Choroid plexus epithelial cell (primary cell): ENCODE results near the gene FAHD2B.
"Not testable (repeated sequence)": the region's sequence is repeated elsewhere in the genome, so short reads cannot be mapped to it uniquely, and the experiment has no call there.

Experiments used
- DNase-seq: peaks from one replicate; pipeline ENCODE4 v3.0.0-alpha.2; 2010; ENCODE audit warnings: low read depth
- H3K4me3 ChIP-seq: 2 replicates; pipeline ENCODE4 v1.5.1; 2011; ENCODE audit warnings: low read depth, mild to moderate bottlenecking, control low read depth, low read length, moderate library complexity
- TF ChIP-seq, protein P1 (sequence below): conservative IDR thresholded peaks from 2 replicates; pipeline ENCODE4 v1.5.1; 2011; ENCODE audit warnings: low read depth, mild to moderate bottlenecking, control low read depth, inconsistent platforms, low read length, moderate library complexity

The FAHD2B gene, protein sequence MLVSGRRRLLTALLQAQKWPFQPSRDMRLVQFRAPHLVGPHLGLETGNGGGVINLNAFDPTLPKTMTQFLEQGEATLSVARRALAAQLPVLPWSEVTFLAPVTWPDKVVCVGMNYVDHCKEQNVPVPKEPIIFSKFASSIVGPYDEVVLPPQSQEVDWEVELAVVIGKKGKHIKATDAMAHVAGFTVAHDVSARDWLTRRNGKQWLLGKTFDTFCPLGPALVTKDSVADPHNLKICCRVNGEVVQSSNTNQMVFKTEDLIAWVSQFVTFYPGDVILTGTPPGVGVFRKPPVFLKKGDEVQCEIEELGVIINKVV

DNA sequence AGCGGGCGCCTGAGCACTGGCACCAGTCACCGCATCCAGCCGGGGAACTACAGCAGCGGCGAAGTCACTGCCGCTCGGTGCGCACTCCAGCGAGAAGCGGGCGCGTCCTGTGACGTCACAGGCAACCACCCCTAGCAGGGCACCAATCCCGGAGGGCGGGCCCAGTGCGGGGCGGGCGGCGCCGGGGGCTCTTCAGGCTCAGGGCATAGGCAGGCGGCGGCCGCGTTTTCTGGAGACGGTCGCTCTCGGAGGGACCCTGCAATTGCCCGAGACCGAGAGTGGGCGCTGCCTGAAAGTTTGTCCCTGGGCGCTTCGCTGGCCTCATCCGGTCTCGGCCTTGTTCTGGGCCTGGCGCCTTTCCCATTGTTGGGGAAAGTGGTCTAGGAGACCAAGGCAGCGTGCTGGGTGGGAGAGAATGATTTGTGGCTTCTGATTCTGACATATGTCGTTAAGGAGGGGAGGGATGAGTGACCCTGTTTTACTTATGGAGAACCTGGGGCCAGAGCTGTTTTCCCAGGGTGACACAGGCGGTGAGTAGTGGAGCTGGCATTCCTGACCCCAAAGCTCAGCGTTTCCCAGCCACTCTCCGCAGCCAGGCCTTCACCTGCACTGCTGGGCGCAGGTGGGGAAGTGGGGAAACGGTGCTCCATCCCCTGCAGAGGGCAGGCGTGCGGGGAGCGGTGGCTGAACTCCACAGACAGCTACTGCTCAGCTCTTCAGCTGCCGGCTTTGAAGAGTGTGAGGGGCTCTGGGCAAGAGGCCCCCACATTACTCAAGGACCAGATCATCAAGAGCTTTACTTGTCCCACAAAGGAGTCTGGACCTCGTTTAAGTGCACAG is at the start of gene FAHD2B:
Gene FAHD2B (minus strand): TSS at position 111 of the 840 bp plus-strand sequence. CDS start 3,176 bp downstream, outside the sequence.
- H3K4me3 ChIP-seq: peak within 1 kb of the TSS; percentile 47

DNA sequence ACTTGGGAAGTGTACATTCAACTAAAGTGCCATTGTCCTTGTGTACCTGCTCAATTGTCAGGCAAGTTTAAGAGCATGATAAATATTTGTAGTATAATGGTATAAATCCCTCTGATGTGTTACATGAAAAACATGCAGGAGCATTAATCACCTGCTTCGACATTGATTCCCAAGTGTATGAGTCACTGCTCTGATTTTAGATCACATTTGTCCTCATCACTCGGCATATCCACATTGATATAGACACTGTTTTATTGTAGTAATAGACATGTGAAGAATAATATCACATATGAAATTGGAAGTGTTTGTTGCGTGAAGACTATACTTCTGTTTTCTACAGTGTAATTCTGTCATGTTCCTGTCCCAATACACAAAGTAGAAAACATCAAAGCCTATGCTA is 49.3 kb upstream of the FAHD2B start:
- not testable (repeated sequence) for H3K4me3 ChIP-seq, DNase-seq

More for the DNA sequence above, at the start of gene FAHD2B:
- DNase-seq: peak; percentile 52

DNA sequence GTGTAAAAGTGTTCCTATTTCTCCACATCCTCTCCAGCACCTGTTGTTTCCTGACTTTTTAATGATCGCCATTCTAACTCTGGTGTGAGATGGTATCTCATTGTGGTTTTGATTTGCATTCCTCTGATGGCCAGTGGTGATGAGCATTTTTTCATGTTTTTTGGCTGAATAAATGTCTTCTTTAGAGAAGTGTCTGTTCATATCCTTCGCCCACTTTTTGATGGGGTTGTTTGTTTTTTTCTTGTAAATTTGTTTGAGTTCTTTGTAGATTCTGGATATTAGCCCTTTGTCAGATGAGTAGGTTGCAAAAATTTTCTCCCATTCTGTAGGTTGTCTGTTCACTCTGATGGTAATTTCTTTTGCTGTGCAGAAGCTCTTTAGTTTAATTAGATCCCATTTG is 34.4 kb upstream of the FAHD2B start:
- DNase-seq, H3K4me3 ChIP-seq: not testable (repeated sequence)

DNA sequence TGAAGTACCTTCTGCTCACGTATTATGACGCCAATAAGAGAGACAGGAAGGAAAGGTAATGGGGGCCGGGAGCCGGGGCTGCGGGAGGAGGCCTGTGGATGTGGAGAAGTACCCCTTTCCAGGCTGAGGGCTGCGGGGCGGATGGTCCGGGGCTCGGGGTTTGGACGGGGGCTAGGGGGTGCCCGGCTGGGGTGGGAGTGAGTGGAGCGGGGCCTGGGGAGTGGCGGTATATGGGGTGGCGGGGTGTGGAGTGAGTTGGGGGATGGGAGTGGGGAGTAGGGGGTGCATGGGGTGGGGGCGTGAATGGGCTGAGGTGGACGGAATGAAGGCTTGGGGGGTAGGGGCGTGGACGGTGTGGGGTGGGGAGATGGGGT is 19.2 kb upstream of the FAHD2B start:
- DNase-seq: not testable (repeated sequence)
- peak overlapping the region; percentile 73 for H3K4me3 ChIP-seq

DNA sequence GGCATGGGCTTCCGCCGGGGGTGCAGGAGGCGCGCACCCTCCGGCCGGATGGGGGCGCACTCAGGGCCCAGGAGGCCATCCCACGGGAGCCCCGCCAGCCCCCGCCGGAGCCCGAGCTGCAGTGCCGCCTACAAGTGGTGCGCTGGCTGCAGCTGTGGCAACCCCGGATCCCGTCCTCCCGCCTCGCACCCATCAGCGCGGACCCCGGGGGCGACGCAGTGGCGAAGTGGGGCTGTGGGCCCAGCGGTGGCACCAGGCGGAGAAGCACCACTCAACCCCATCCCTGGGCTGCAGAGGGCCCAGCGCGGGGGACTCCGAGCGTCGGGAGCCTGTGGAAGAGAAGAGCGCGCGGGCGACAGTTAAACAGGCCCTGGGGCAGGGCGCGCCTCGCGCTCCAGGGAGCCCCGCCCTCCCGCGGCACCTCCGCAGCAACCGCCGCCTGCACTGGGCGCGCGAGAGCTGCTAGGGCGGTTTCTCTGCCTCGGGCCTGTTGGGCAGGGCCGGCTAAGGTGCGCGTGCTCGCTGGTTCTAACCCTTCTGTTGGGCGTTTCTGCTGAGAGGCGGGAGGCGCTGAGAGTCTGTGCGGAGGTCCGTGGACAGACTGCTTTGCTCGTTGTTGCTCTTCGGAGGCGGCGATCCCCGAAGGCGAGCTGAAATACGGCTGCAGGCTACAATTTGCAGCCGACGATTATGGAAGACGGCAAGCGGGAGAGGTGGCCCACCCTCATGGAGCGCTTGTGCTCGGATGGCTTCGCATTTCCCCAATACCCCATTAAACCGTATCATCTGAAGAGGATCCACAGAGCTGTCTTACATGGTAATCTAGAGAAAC is 18.6 kb upstream of the FAHD2B start, which contains the start of gene ANKRD36:
Gene ANKRD36 (plus strand): TSS at position 104 of the 832 bp plus-strand sequence. CDS start 587 bp downstream, at position 691.
- peak within 1 kb of the TSS; percentile 73 for H3K4me3 ChIP-seq
- DNase-seq: peak; percentile 79
- TF ChIP-seq, protein P1, sequence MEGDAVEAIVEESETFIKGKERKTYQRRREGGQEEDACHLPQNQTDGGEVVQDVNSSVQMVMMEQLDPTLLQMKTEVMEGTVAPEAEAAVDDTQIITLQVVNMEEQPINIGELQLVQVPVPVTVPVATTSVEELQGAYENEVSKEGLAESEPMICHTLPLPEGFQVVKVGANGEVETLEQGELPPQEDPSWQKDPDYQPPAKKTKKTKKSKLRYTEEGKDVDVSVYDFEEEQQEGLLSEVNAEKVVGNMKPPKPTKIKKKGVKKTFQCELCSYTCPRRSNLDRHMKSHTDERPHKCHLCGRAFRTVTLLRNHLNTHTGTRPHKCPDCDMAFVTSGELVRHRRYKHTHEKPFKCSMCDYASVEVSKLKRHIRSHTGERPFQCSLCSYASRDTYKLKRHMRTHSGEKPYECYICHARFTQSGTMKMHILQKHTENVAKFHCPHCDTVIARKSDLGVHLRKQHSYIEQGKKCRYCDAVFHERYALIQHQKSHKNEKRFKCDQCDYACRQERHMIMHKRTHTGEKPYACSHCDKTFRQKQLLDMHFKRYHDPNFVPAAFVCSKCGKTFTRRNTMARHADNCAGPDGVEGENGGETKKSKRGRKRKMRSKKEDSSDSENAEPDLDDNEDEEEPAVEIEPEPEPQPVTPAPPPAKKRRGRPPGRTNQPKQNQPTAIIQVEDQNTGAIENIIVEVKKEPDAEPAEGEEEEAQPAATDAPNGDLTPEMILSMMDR: peak; percentile 33

DNA sequence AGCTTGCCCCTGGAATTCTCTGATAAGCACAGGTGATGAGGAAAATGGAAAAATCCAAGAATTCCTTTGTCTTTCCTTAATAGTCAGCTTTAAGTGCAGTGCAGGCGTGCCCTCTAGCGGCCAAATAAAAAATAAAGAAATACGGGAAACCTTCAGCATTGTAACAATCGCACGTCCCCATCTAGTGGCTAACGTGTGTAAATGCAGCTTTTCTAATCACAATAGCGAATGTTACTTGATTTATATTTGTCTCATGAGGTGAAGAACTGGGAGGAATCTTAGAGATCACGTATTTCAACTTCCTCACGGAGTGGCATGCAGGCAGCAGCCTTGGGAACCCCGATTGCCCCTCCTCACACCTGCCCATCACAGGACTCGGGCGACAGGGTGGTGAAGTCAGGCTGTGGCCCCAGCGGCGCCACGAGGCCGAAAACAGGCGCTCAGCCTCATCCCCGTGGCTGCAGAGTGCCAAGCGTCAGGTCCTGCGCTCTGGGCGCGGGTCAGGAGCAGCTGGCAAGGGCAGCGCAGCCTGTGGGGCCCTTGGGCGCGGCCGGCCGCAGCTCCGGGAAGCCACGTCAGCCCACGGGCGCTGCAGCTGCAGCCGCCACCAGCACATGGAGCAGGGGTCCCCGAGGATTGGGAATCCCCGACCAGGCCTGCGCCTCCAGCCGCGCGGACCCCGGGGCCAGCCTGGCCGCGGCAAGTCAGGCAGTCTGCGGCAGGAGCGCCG is 17.8 kb upstream of the FAHD2B start:
- TF ChIP-seq, protein P1: peak; percentile 67
- peak; percentile 57 for DNase-seq
- H3K4me3 ChIP-seq: peak overlapping the region; percentile 73

DNA sequence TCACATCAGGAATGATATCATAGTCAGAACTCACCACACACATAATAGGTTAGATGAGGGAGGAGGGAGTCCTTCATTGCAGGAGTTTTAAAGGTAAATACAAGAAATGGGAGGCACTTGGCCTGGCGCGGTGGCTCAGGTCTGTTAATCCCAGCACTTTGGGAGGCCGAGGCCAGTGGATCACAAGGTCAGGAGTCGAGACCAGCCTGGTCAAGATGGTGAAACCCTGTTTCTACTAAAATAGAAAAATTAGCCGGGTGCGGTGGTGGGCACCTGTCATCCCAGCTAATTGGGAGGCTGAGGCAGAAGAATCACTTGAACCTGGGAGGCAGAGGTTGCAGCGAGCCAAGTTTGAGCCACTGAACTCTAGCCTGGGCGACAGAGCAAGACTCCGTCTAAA is 16.6 kb upstream of the FAHD2B start:
- not testable (repeated sequence) for DNase-seq, H3K4me3 ChIP-seq

DNA sequence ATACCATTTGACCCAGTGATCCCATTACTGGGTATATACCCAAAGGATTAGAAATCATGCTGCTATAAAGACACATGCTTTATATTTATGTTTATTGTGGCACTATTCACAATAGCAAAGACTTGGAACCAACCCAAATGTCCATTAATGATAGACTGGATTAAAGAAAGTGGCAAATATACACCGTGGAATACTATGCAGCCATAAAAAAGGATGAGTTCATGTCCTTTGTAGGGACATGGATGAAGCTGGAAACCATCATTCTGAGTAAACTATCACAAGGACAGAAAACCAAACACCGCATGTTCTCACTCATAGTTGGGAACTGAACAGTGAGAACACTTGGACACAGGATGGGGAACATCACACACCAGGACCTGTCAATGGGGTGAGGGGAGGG is 12.2 kb upstream of the FAHD2B start:
- not testable (repeated sequence) for H3K4me3 ChIP-seq, DNase-seq

DNA sequence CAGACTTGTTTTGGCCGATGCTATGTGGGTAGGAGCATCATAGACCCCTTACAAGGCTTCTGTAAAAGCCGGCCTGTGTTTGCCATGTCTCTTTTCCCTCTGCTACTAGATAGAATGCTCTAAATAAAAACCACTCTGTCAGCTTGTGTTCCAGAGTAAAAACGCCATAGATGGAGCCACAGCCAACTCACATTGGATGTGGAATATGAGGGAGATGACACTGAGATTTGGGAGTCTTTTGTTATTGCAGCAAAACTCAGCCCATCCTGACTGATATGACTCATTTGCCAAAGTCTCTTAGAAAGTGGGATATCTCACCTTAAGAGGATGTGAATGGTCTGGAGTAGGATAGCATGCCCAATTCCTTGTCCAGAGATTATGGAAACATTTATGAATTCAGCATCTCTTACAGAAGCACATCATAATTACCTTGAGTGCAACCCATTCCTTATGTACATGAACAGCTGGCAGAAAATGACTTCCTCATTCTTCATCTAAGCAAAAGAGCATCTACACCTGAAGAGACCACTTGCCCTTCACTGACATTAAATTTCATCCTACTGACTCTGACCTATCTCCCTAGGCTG is 4.2 kb upstream of the FAHD2B start:
- H3K4me3 ChIP-seq, DNase-seq: not testable (repeated sequence)

DNA sequence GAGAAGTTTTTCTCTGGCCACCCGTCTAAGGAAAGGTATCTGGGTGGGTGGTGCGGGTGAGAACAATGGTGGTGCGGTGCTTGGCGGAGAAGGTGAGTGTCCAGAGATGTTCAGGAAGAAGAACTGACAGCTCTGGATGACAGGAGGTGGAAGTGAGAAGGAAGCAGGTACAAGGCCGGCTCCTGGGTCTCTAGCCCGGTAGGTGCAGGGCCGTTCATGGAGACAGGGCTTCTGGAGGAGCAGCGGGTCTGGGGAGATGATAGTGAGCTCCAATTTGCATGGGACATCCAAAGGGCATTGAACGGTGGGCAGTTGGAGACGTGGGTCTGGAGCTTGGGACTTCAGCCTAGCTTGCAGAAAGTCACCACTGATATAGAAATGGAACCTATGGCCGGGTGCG is 979 bp upstream of the FAHD2B start:
- TF ChIP-seq, protein P1: no peak
- no peak overlapping the region for H3K4me3 ChIP-seq

DNA sequence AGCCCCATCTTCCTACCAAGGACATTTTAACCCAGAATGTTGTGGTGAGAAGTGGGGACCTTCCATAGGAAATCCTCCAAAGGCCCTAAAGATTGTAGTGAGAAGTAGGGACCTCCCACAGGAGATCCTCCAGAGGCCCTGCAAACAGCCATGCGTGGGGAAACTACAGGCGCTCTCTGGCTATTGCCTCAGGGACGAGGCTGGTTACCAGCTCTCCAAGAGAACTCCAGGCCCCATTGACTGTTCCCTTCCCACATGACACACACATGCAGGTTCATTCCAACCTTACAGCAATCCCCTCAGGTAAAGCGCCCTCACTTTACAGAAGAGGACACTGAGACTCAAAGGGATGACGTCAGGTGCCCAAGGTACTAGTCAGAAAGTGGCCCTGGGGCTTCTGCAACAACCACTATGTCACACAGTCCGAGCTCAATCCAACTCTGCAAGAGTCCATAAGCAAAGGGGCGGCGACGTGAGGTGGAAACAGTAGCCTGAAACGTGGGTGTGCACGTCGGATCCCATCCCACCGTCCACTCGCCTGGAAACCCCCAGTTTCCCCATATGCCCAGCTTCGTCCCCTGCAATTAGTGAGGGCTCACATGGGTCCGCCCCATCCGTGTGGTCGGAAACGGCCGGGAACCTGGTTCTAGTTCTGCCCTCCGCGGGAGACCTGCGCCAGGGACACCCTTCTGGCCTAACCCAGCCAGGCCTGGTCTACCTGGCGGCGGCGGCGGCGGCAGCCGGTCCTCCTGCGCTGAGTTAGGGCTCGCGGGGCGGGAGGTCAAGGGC is 505 bp downstream of the FAHD2B start:
- H3K4me3 ChIP-seq: peak overlapping the region; percentile 47
- not testable (repeated sequence) for DNase-seq

More for the DNA sequence above, 979 bp upstream of the FAHD2B start:
- DNase-seq: no peak

DNA sequence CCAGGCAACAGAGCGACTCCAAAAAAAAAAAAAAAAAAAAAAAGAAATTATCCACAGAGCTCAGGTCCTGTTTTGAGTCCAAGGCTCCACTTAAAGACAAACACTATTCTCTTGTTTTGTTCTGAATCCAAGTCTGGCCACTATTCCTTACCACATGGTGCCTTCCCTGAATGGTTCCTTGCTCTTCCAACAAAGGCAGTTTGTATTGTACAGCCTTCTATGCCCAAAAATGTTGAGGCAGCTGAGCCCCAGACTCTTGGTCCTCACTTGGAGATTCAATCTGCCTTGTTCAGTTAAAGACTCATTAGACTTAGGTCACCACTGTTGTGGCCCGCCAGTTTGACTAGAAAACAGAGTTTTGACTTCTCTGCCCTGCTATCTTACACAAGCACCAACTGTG is 1.7 kb downstream of the FAHD2B start:
- not testable (repeated sequence) for DNase-seq, H3K4me3 ChIP-seq

DNA sequence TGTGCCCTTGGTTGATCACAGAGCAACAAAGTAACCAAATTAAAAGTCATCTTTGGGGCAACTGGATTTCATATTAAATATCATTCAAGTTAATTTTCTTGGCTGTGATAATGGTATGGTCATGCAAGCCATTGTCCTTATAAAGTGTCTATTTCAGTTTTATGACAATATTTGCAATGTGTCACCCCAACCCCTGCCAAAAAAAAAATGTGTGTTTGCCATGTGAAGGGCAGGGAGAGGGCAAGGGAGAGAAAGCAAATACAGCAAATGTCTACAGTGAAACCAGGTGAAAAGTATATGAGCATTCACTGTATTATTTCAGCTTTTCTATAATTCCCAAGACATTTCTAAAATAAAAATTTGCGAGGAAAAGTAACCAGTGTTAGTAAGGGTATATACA is 6.0 kb downstream of the FAHD2B start:
- not testable (repeated sequence) for DNase-seq, H3K4me3 ChIP-seq
